C1 segment of cervical spinal cord (tissue), 14 donors: Measurements from ENCODE around the gene NEURL1B.

Experiments used
- DNase-seq, 14 donors: peaks; one replicate each; lab custom pipeline; 2025; lab: John Stamatoyannopoulos, UW

The NEURL1B gene

GRCh38 chr5:172610643-172611042 lies 30.4 kb upstream of the NEURL1B start:
- DNase-seq: no peak

GRCh38 chr5:172611913-172612312 lies 29.1 kb upstream of the NEURL1B start:
- no peak for DNase-seq

DNA sequence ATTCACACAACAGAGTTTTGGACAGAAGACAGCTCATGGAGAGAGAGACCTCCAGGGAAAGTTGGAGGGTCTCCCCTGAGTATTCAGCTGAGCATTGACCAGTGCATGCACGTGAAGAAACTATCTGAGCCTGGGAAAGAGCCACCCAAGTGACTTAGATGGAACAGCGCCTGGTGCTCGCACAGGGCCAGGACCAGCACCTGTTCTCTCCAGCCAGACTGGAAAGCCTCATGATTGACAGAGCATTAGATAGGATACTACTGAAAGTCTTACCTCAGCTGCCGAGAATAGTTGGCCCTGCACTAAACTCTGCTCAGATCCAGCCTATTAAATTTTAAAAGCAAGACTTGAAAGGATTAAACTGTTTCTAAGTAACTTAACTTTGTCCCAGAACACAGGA lies 28.3 kb upstream of the NEURL1B start:
- no peak for DNase-seq

- DNase-seq: no peak
Measured at GRCh38 chr5:172616136-172616535, 24.9 kb upstream of the NEURL1B start.

GRCh38 chr5:172616730-172617129 lies 24.3 kb upstream of the NEURL1B start:
- no peak for DNase-seq

DNA sequence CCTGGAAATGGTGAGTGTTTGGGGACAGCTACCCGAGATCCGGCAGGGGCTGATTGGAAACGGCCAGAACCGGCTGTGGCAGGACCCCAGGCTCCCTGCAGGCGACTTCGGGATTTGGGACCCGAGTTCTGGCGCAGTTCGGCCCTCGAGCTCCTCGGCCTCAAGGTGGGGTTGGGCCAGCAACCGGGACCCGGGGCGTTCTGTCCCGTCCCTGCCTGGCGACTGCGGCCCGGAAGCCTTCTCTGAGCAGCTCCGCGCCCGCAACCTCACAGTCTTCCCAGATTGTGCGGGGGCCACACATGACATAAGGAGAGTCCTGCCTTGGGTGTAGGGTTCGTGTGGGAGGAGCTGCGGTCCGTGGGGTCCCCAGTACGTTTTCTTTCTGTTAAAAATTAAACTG lies 23.2 kb upstream of the NEURL1B start:
- no peak for DNase-seq

GRCh38 chr5:172618574-172619365 lies 22.3 kb upstream of the NEURL1B start:
- no peak for DNase-seq

GRCh38 chr5:172620506-172620905 lies 20.6 kb upstream of the NEURL1B start:
- DNase-seq: no peak

DNA sequence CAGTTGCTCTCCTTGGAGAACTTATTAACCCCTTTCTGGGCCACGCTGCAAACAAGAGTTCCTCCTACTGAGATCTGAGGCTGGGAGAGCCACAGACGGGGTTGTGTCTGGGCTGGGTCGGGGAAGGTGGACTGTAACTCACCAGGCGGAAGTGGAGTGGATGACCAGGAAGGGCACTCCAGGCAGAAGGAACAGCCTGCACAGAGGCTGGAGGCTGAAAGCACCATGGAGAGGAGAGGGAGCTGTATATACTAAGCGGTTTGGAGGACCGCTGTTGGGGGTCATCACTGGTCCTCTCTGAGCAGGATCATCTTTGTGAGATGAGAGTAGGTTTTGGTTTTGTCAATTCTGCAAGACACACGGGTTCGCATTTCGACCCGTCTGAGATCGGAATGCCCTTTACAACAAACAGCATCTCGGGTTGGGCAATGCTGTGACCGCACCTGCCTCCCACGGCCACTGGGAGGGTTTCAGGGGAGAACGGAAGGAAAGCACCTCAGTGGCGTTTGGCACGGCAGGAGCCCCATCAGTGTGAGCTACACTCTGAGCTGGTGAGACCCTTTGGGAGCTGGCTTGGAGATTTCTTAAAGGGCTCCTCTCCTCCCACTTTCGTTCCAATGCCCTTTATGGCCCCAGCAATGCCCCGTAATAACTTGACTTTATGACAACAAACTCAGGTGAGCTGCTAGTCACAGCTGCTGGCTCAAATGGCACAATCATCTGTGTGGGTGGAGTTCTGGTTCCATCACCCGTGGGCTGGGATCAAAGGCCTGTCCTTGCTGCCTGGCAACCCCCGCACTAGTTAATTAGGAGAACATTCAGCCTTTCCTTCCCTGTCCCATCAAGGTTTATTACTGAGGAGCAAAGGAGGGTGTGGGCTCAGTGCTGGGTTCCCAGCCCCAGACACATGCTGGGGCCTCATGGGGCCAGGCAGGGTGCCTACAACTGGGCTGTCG lies 18.7 kb upstream of the NEURL1B start:
- DNase-seq: no peak

DNA sequence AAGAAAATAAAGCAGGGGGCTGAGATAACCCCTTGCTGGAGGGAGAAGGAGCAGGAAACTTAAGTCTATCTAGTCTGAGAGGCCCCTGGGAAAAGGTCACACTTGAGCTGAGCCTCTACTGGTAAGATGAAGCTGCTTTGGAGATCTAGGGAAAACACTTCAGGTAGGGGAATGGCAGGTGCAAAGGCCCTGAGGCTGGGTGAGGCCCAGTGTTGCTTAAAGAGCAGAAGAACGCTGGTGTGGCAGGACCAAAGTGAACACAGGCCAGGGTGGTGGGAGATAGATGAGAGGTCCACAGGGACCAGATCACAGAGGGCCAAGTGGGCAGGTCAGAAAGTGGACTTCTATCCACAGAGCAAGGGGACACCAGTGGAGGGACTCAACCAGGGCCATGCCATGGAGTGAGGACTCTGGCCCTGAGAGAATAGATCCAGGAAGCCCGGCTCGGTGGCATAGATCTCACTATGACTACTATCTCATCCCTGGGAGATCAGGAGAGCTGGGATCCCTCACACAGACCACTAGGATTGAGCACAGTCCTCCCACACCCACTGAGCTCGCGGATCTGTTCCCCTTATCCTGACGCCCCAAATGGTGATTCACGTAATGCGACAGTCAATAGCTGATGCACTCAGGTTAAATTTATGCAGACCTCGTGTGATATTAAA lies 17.6 kb upstream of the NEURL1B start:
- no peak for DNase-seq

GRCh38 chr5:172624083-172624995 lies 16.7 kb upstream of the NEURL1B start:
- no peak for DNase-seq

- no peak for DNase-seq
Measured at GRCh38 chr5:172624996-172625964, 15.8 kb upstream of the NEURL1B start.

- DNase-seq: no peak
Measured at GRCh38 chr5:172626031-172626581, 15.0 kb upstream of the NEURL1B start.

DNA sequence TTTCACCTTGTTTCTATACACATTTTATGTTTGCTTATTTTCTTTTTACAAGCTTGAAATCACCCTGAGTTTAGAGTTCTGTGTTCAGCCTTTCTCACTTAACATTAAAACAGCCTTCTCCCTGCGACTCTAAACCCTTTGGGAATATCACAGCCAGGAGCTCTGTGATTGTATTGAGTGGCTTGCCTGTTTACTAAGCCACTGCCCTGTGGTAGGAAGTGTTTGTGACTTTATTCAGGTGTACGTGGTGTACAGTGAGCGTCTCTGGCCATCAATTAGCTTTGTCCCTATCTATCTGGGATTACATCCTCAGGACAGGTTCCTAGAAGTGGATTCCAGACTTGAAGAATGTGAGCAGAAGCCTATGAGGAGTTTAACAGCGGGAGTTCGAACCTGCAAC lies 11.0 kb upstream of the NEURL1B start:
- no peak for DNase-seq

DNA sequence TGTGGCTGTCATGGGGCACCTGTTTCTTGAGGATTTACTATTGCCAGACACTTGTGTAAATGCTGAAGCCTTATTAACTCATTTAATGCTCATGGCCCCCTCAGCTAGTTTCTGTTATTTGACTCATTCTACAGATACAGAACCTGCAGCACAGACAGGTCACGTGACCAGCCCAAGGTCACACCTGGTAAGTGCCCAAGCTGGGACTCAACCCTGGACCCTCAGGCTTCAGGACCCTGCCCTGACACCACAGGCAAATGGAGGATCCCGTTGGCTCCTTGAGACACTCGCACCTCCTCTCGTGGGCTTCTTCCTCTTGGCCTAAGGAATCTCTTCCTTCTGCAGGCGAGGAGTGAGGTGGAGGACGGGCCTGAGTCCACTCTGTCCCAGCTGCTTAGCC lies 10.6 kb upstream of the NEURL1B start:
- no peak for DNase-seq

DNA sequence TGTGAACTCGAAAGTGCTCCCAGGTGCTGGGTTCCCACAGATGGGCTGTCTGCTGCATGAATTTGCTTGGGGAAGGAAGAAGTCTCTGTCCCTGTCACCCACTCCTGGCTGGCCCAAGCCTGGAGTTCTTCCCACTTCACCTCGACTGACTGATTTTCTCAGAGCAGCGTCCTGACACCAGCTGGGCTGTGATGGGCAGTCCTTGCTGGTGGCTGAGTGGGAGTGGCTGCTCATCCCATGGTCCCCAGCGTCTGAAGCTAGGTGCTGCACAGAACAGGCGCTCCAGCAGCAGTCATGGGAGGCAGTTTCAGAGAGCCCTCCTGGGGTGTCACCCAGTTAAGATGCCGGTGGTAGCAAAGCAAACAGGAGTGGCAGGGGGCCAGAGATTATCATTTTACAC lies 10.1 kb upstream of the NEURL1B start:
- no peak for DNase-seq

- no peak for DNase-seq
Measured at GRCh38 chr5:172632346-172633092, 8.5 kb upstream of the NEURL1B start.

GRCh38 chr5:172633403-172633970 lies 7.6 kb upstream of the NEURL1B start:
- no peak for DNase-seq
